K562 (cell line): ENCODE results near the gene MCM7. TPM values are rescaled to one million over a fixed set of nuclear protein-coding genes. Genes with fewer than 3 reads are reported as not detected.
A peak's percentile ranks its signal among the peaks of the same experiment; 100 is the strongest.

ENCODE experiments used
- AFF4 ChIP-seq: sonication (generic); formaldehyde crosslinking; IDR thresholded peaks from 2 replicates; pipeline ENCODE4 v1.8.0; 2023; ENCODE audit warnings: mild to moderate bottlenecking, missing genetic modification reagents
- CTBP1 ChIP-seq: fragments of 450-650 bp; IDR thresholded peaks from 2 replicates; pipeline ENCODE4 v1.6.1; 2016; ENCODE audit warnings: borderline replicate concordance
- DIDO1 ChIP-seq: fragments of 450-650 bp; IDR thresholded peaks from 2 replicates; pipeline ENCODE4 v1.6.1; 2016; ENCODE audit warnings: low read depth, missing biosample characterization, missing genetic modification characterization
- DNMT1 ChIP-seq: fragments of 450-650 bp; IDR thresholded peaks from 2 replicates; pipeline ENCODE4 v1.6.1; 2016; ENCODE audit warnings: antibody characterized with exemption, mild to moderate bottlenecking
- EP300 ChIP-seq: IDR thresholded peaks from 2 replicates; pipeline ENCODE4 v1.6.1; 2012; ENCODE audit warnings: low read length, improper control_type of control experiment
- GTF2F1 ChIP-seq: IDR thresholded peaks from 2 replicates; pipeline ENCODE4 v1.6.1; 2011; ENCODE audit warnings: low read depth, low read length, improper control_type of control experiment
- PRDM10 ChIP-seq: fragments of 450-650 bp; IDR thresholded peaks from 2 replicates; pipeline ENCODE4 v1.6.1; 2018; ENCODE audit not compliant: partially characterized antibody
- SETDB1 ChIP-seq: IDR thresholded peaks from one replicate; pipeline ENCODE4 v1.6.1; 2012; ENCODE audit warnings: low read length, control low read depth, inconsistent platforms
- SIX5 ChIP-seq, 2 experiments: IDR thresholded peaks; 2 replicates each; pipeline ENCODE4 v1.6.1; 2011; ENCODE audit warnings: low read length in 2 of 2, borderline replicate concordance in 1 of 2, low read depth in 1 of 2, mild to moderate bottlenecking in 1 of 2, moderate library complexity in 1 of 2; ENCODE audit not compliant: insufficient read depth in 1 of 2
- SMARCE1 ChIP-seq: fragments of 450-650 bp; IDR thresholded peaks from 2 replicates; pipeline ENCODE4 v1.7.1; 2016; ENCODE audit warnings: mild to moderate bottlenecking
- TAF1 ChIP-seq: IDR thresholded peaks from 2 replicates; pipeline ENCODE4 v1.6.1; 2011; ENCODE audit warnings: mild to moderate bottlenecking, low read length, moderate library complexity; ENCODE audit not compliant: insufficient read depth, control insufficient read depth, severe bottlenecking; ENCODE audit errors: extremely low read depth
- TARDBP ChIP-seq: fragments of 450-650 bp; IDR thresholded peaks from 2 replicates; pipeline ENCODE4 v1.6.1; 2016
- TOE1 ChIP-seq, 2 experiments: fragments of 450-650 bp in 1 of 2; sonication (generic) in 1 of 2; formaldehyde crosslinking in 1 of 2; IDR thresholded peaks; 2 replicates each; pipeline versions ENCODE4 v1.7.1 to v1.8.0; 2016 to 2022; ENCODE audit warnings: borderline replicate concordance in 2 of 2, mild to moderate bottlenecking in 2 of 2, antibody characterized with exemption in 1 of 2, inconsistent platforms in 1 of 2, low read depth in 1 of 2, missing genetic modification reagents in 1 of 2, moderate library complexity in 1 of 2
- U2AF1 ChIP-seq: fragments of 200-400 bp; formaldehyde crosslinking; optimal IDR thresholded peaks from 2 replicates; pipeline ENCODE3; 2017; ENCODE audit warnings: mild to moderate bottlenecking, low read depth, low read length, moderate library complexity
- ZKSCAN1 ChIP-seq: fragments of 150-350 bp; IDR thresholded peaks from 2 replicates; pipeline ENCODE4 v1.6.1; 2016; ENCODE audit warnings: low read depth, low read length
- ZNF592 ChIP-seq: fragments of 450-650 bp; IDR thresholded peaks from 2 replicates; pipeline ENCODE4 v1.6.1; 2017; ENCODE audit warnings: antibody characterized with exemption, mild to moderate bottlenecking
- polyA plus RNA-seq, 8 experiments: library from polyadenylated mRNA; depleted of rRNA in 4 of 8; stranded (reverse) in 5 of 8; unstranded in 3 of 8; fragments of >200 nt; fragmentation: Nextera tagmentation in 2 of 8; fragmentation: Illumina TruSeq in 1 of 8; extraction: Ambion mirVana in 2 of 8; extraction: Trizol in 1 of 8; gene quantifications; 2 replicates each; pipeline versions ENCODE4 v1.2.1 to v1.2.3, GENCODE V29; 2011 to 2014; ENCODE audit warnings: inconsistent platforms in 1 of 8, missing spikeins in 1 of 8
- total RNA-seq, 7 experiments: library from RNA; depleted of rRNA in 6 of 7; stranded (reverse); fragments of >200 nt in 6 of 7; fragmentation: Illumina TruSeq in 2 of 7; extraction: Trizol in 2 of 7; gene quantifications; 2 replicates each; pipeline versions ENCODE4 v1.2.1 to v1.2.3, GENCODE V29; 2011 to 2021; ENCODE audit warnings: low replicate concordance in 1 of 7

Gene MCM7
- total and polyA plus RNA-seq, 9 of the 15 experiments (the other 6 are each of a cell fraction or from before 2014, with no cell fraction given) = 329 to 856 (median 437) TPM

- TF ChIP-seq AFF4 (CRISPR knock-in tag) (peak; percentile 99), ZNF592 (peak; percentile 78), DIDO1 (tag) (peak; percentile 91), SETDB1 (peak; percentile 72), EP300 (peak; percentile 79), SMARCE1 (no peak), SIX5 (IDR thresholded peaks at IDR 0.05; ENCODE audit: borderline replicate concordance in 1 of 2, insufficient read depth in 1 of 2, low read depth in 1 of 2, low read length in 2 of 2) (peak; percentile 48 to 57; a peak in 3 of 4 replicates), CTBP1 (peak; percentile 89), DNMT1 (0 out of 2 replicates have a peak, but pooled peaks have one; percentile 45), TAF1 (peak; percentile 82), TARDBP (peak; percentile 84), ZKSCAN1 (peak; percentile 75), PRDM10 (peak; percentile 62), U2AF1 (peak; percentile 80), GTF2F1 (0 out of 2 replicates have a peak, but pooled peaks have one; percentile 51), TOE1 (IDR thresholded peaks at IDR 0.05; ENCODE audit: borderline replicate concordance) (peak; percentile 28), TOE1 (CRISPR knock-in tag; IDR thresholded peaks at IDR 0.05; ENCODE audit: borderline replicate concordance, low read depth) (no peak; the same call in 1 of the 2 replicates)
Measured at GRCh38 chr7:100081535-100082102, 19.6 kb downstream of the MCM7 start, which contains the start of gene ZNF3 (continued).
